KMS-11 (cell line): ENCODE measurements around the gene NLK.

ENCODE experiments used
- H2AFZ ChIP-seq: fragments of 200-600 bp; sonication (generic); 2 replicates; pipeline ENCODE4 v1.6.1; 2016; ENCODE audit warnings: antibody characterized with exemption, mixed run types, low read depth
- H3K27ac ChIP-seq: fragments of 200-600 bp; sonication (generic); 2 replicates; pipeline ENCODE4 v1.6.1; 2016; ENCODE audit warnings: mild to moderate bottlenecking, mixed run types
- H3K27me3 ChIP-seq: fragments of 200-600 bp; sonication (generic); 2 replicates; pipeline ENCODE4 v1.6.1; 2017; ENCODE audit warnings: mild to moderate bottlenecking, low read depth, mixed run types, moderate library complexity; ENCODE audit not compliant: insufficient read depth
- H3K36me3 ChIP-seq: fragments of 200-600 bp; sonication (generic); 2 replicates; pipeline ENCODE4 v1.6.1; 2017; ENCODE audit warnings: mild to moderate bottlenecking, mixed run types; ENCODE audit not compliant: insufficient read depth
- H3K4me1 ChIP-seq: fragments of 200-600 bp; sonication (generic); 2 replicates; pipeline ENCODE4 v1.6.1; 2016; ENCODE audit warnings: mild to moderate bottlenecking, low read depth, mixed run types; ENCODE audit not compliant: poor library complexity, severe bottlenecking
- H3K4me2 ChIP-seq: fragments of 200-600 bp; sonication (generic); 2 replicates; pipeline ENCODE4 v1.7.0; 2016; ENCODE audit warnings: mild to moderate bottlenecking, mixed run types
- H3K4me3 ChIP-seq: fragments of 200-600 bp; sonication (generic); IDR thresholded peaks from 2 replicates; pipeline ENCODE4 v1.6.1; 2017; ENCODE audit warnings: low read depth, low read length, mixed read lengths; ENCODE audit not compliant: insufficient read depth
- H3K79me2 ChIP-seq: fragments of 200-600 bp; sonication (generic); 2 replicates; pipeline ENCODE4 v1.6.1; 2016; ENCODE audit warnings: low read depth, mixed run types; ENCODE audit not compliant: insufficient read depth
- H3K9ac ChIP-seq: fragments of 200-600 bp; sonication (generic); 2 replicates; pipeline ENCODE4 v1.6.1; 2016; ENCODE audit warnings: mild to moderate bottlenecking, mixed run types
- H4K20me1 ChIP-seq: fragments of 200-600 bp; sonication (generic); 2 replicates; pipeline ENCODE4 v1.6.1; 2016; ENCODE audit warnings: mild to moderate bottlenecking, mixed run types; ENCODE audit not compliant: insufficient read depth
- TF ChIP-seq, protein P1 (sequence below): fragments of 200-600 bp; sonication (generic); conservative IDR thresholded peaks from 2 replicates; pipeline ENCODE4 v1.6.1; 2017; ENCODE audit warnings: low read depth, mild to moderate bottlenecking, antibody characterized with exemption, low read length, moderate library complexity, mixed read lengths

NLK gene

GRCh38 chr17:28047806-28048205 lies 5.3 kb downstream of the NLK start:
- Histone ChIP-seq H3K9ac (no peak overlapping the region), H3K27me3 (no peaks in the 10 kb centered on the region), H3K4me2 (no peak overlapping the region), H4K20me1 (no peaks in the 10 kb centered on the region), H3K27ac (no peak overlapping the region), H3K79me2 (peaks cover 43% of the 10 kb centered on the region), H2AFZ (no peak overlapping the region), H3K4me1 (peaks cover 42% of the 10 kb centered on the region), H3K36me3 (no peaks in the 10 kb centered on the region), H3K4me3 (no peak overlapping the region)
- TF ChIP-seq, protein P1, sequence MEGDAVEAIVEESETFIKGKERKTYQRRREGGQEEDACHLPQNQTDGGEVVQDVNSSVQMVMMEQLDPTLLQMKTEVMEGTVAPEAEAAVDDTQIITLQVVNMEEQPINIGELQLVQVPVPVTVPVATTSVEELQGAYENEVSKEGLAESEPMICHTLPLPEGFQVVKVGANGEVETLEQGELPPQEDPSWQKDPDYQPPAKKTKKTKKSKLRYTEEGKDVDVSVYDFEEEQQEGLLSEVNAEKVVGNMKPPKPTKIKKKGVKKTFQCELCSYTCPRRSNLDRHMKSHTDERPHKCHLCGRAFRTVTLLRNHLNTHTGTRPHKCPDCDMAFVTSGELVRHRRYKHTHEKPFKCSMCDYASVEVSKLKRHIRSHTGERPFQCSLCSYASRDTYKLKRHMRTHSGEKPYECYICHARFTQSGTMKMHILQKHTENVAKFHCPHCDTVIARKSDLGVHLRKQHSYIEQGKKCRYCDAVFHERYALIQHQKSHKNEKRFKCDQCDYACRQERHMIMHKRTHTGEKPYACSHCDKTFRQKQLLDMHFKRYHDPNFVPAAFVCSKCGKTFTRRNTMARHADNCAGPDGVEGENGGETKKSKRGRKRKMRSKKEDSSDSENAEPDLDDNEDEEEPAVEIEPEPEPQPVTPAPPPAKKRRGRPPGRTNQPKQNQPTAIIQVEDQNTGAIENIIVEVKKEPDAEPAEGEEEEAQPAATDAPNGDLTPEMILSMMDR = no peak

GRCh38 chr17:28049071-28049470 lies 6.6 kb downstream of the NLK start:
- Histone ChIP-seq H3K79me2 (peaks cover 49% of the 10 kb centered on the region), H3K4me2 (no peak overlapping the region), H4K20me1 (no peaks in the 10 kb centered on the region), H3K9ac (no peak overlapping the region), H3K27ac (no peak overlapping the region), H3K27me3 (no peaks in the 10 kb centered on the region), H3K36me3 (no peaks in the 10 kb centered on the region), H3K4me3 (no peak overlapping the region), H2AFZ (no peak overlapping the region), H3K4me1 (peaks cover 36% of the 10 kb centered on the region)
- TF ChIP-seq, protein P1 = no peak

DNA sequence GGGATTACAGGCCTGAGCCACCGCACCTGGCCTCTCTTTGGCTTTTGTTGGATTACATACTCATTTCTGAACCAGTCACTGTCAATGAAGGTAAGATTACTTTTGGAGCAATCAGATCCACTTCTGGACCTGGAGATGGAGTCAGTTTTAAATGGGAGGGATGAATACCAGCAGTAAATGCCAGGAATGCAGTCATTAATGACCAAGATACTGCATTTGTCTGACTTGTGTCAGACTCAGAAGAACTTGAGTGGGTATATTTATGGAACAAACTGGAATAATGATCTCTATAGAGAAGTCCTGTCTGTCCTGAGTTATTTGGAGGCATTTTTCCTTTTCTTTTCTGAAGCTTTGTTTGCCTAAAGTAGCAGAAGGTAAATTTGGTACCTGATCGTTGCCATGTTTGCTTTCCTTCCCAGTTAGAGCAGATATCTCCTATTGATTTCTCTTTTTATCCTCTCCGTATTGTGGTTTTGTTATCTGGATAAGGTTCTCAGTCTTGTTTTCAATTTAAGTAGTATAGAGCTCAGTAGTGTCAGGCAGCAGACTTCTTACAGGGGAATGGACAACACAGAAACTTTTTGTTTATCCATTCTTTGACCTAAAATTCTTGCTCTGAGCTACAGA lies 10.7 kb downstream of the NLK start:
- TF ChIP-seq, protein P1 = no peak
- no peaks in the 10 kb centered on the region for H3K27me3 ChIP-seq
- H4K20me1 ChIP-seq = no peaks in the 10 kb centered on the region
- H2AFZ ChIP-seq = no peak overlapping the region
- peaks cover 24% of the 10 kb centered on the region for H3K4me1 ChIP-seq
- peaks cover 34% of the 10 kb centered on the region for H3K79me2 ChIP-seq
- no peak overlapping the region for H3K4me3 ChIP-seq
- no peaks in the 10 kb centered on the region for H3K36me3 ChIP-seq
- H3K4me2 ChIP-seq = no peak overlapping the region
- no peak overlapping the region for H3K9ac ChIP-seq
- H3K27ac ChIP-seq = no peak overlapping the region

- Histone ChIP-seq H3K4me1 (peaks cover 24% of the 10 kb centered on the region), H2AFZ (no peak overlapping the region), H3K36me3 (no peaks in the 10 kb centered on the region), H3K79me2 (peaks cover 28% of the 10 kb centered on the region), H3K27ac (no peak overlapping the region), H3K4me2 (no peak overlapping the region), H3K9ac (no peak overlapping the region), H3K4me3 (no peak overlapping the region), H3K27me3 (no peaks in the 10 kb centered on the region), H4K20me1 (no peaks in the 10 kb centered on the region)
- TF ChIP-seq, protein P1 = no peak
Observed at GRCh38 chr17:28053725-28054124, 11.2 kb downstream of the NLK start.
